Raji (cell line): Measurements from ENCODE around the gene C4A.

ENCODE experiments used
- POLR2A ChIP-seq: IDR thresholded peaks from 2 replicates; pipeline ENCODE4 v1.6.1; 2011; ENCODE audit warnings: low read depth, low read length, control low read depth; ENCODE audit not compliant: insufficient read depth

The C4A gene

DNA sequence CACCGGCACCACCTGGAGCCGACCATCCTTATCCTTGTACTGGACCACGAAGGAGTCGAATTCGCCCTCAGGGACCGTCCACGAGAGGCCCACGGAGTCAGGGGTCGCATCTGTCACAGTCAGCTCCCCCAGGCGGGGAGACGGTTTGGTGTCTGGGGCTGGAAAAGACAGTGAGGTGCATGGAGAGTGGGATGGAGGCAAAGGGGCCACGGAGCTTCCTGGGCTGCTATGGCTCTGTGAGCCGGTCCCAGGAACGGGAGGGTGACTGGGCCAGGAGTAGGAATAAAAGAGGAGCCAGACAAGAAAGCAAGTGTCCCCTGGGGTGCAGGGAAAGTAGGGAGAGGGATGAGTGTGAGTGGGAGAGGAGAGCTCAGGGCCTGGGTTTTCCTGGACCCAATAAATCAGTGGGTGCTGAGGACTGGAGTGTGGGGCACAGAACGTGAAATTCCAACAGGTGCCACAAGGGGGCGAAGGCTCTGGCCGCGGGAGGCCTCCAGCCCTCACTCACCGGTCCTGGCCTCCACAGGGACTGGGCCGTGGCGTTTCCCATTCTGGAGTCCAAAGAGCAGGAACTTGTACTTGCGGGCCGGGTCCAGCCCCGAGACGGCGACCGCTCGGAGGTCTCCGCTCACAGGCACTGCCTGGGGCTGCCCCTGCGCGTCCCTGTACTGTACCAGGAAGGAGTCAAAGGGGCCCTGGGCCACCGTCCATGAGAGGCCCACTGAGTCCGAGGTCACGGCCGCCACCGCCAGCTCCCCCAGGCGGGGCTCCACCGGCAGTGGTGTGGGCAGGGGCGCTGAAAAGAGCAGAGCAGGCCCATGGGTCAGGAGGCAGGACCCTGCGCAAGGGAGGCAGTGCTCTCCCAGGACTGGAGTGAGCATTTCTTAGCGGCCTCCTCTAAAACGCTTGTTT is 66.3 kb downstream of the C4A start:
- TF ChIP-seq POLR2A: no peak

DNA sequence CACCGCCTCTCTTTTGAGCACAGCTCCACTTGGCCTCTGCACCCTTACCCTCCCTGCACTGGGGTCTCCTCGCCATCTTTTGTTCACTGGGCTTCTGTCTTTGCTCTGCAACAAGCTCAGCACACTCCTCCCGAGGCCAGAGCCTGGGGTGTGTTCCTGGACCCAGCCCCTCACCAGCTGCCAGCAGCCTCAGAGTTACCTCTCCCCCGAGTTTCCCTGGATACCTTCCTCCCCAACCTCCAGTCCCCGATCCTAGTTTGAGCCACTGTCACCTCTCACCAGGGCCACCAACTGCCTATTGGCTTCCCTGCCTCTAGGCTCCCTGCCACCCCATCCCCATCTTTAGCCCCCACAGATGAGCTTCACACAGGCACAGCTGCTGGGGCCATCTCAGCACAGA is 68.7 kb downstream of the C4A start:
- TF ChIP-seq POLR2A: no peak
